ENCODE measurements around the gene FOXA1.
A peak's percentile ranks its signal among the peaks of the same experiment; 100 is the strongest.

The FOXA1 gene

DNA sequence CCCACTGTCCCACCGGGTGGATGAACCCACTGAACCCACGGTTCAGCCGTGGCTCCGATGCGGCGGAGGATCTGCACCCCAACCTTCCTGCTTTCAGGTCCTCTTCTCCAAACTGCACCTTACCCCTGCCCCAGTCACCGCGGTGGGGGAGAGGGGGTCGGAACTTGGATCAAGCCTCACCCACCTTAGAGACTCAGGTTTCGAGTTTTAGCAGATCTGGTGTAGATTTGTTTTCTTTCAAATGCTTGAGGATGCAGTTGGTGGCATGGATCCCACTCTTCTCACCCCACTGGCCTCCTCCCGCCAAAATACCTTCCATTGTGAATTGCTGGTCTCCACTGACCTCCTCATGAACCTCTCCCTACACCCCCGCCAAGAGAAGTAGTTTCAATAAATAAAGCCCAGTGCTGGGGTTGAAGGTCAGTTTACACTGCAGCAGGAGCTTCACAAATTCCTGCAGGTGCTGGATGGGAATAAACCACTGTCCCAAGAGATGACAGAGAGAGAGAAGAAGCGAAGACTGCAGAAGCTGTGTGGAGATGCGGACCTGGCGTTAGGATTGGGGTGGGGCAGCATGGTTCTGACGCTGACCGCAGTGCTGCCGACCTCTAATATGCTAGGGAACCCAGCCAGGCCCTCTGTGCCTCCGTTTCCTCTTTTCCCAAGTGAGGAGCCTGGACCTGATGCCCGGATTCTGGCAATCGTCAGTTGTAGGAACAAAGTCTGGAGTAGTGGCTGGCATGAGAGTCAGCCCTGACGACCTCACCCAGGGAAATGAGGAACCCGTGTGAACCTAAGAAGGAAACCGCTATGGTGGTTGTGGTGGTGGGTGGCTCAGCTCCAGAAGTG is 7.8 kb upstream of the FOXA1 start:
- DNase-seq, result no peak

DNA sequence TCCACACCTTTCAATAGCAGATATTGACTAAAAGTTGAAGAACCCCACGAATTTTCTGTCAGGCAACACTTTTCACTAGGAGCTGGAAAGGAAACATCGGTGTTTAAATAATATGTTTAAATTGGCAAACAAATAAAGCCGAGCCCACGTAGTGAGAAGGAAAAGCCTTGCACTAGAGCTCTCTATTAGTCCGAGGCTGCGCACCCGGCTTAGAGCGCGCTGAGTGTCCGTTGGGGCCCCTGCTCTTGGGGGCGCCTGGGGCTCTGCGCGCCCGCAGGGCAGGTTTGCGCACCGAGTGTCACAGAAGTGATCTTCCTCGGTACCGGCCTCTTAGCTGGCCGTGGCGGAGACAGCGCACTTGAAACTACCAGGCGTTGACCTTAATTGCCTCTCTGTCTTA is 6.8 kb upstream of the FOXA1 start:
- no peak for DNase-seq

DNA sequence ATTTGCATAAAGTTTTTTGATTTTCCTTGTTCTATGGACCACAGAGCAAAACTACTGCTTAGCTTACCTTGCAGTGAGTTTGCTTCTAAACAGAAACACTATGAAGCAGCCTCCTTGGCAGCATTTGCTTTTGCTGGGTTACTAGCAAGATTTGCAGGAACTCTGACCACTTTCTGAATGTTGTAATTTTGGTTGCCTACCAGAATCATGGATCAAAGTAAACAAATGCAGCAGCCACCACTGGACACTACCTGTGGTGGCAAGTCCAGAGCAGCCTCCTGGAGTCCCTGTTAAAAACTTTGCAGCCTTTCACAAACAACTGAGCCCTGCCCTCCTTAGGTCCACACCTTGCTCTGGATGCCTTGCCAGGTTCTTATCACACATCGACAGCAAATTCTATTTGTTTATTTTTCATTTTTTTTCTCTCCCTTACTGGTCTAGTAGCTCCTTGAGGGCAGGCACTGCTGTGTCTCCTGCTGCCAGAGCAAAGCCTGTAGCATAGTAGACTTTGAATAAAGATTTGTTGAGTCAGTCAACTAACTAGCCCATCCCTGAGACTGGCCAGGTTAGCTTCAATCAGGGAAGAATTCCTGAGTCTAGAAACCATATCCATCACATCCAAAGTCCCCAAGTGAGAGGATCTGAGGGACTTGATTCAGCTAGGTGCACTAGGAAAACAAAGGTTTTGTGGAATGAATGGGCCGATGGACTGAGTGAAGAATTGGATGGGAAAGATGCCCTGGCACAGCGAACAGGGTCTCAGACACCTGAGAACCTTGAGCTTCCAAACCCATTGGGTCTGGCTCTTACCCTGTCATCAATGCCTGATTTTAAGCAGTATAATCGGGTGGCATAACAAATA is 6.1 kb upstream of the FOXA1 start:
- DNase-seq, result no peak

DNA sequence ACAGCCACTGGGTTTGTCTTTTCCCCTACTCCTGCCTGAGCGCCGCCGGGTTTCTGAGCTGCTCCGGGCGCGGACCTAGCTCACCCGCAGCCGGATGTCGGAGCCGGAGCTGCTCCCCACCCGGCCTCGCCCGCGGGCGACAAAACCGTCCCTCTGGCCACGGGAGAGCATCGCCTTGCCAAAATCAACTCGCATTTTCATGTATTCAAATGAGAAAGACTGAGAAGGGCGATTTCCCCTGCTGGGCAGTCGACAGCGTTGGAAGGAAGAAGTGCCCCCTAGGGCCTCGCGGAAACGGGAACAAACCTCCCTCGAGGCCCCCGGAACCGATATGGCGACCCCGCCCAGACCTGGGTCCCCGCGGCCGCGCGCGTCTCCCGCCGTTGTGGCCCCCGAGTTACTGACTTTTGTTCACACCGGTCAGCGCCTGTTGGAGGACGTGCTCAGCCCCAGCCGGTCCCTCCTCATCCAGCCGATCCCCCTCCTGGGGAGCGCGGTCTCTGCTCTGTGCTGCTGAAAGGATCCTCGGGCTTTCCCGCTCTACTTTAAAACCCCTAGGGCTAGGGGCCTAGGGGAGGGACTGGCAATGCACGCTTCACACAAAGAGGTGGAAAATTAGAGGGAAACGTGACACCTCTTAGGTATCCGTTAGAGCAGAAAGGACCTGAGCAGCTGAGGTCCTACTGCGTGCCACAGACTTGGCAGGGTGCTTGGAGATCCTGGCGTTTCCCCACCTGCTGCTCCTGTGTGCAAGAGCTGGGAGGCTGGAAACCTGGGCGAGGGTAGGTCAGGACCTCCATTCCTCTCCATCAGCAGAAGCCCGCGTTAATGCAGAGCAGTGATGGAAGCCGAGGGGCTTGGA is 4.7 kb upstream of the FOXA1 start:
- DNase-seq, result peak; percentile 65

DNA sequence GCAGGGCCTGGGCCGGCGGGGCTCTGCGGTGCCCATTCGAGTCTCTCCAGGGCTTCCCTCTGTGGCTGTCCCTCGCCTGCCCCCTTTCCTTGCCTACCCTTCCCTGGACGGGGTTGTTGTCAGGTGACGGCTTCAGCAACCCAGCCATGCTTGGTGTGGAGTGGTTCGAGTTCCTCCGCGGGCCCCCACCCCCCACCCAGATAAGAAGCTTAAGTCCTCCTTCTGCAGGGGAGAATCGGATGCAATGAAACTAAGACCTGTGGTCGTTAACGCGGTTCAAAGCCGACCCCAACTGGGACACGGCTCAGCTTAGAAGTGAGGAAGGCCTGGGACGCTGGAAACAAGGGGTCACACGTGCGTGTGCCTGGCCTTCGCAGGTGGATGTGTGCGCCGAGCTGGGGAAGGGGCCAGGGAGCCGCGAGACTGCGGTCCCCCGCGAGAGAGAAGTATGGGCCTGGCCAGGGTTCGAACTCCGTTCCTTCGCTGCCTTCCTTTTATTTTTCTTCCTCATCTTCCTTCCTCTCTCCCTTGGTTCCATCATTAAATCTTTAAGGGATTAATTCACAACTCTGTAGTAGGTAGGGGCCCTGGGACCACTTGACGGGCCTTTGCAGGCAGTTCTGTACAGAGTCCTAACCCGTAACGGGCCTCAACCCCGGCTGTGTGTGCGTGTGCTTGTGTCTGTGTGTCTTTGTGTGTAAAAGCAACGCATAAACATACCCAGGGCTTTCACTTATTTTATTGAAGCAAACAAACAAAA is 3.9 kb upstream of the FOXA1 start:
- DNase-seq, result peak; percentile 41

DNA sequence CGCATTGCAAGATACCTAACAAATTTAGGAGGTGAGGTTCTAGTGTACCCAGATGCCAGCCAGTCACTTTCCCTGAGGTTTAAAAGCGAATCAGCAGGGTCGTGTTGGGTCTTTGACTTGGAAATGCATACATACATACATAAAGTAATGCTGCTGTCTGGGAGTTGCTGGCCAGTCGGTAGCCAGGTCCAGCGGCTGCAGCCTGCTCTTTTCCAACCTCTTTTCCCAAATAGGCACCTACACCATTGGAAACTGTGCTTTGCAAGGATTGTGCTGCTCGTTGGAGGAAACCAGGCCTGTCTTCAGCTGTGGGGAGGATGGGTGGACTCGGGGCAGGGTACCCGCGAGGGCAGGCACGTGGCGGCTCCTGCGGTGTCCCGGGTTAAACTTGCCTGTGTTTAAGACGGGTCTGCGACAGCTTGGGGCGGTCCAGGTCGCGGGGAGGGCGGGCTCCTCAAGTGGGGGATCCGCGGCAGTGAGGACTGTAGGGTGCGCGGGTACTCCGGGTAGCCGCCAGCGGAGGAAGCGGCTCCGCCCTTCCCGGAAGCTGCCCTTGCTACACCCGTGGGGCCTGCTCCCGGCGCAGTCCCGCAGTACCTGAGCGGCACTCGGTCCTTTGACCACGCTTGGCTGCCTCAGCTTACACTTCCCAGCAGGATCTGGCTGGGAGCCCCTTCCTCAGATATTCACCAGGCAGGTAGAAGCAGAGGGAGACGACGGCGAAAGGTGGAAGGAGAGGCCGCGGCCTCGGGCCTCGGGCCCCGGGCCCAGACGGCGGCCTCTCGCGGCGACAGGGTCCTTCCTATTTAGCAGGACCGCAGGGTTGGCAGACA is 3.1 kb upstream of the FOXA1 start:
- peak; percentile 59 for DNase-seq

DNA sequence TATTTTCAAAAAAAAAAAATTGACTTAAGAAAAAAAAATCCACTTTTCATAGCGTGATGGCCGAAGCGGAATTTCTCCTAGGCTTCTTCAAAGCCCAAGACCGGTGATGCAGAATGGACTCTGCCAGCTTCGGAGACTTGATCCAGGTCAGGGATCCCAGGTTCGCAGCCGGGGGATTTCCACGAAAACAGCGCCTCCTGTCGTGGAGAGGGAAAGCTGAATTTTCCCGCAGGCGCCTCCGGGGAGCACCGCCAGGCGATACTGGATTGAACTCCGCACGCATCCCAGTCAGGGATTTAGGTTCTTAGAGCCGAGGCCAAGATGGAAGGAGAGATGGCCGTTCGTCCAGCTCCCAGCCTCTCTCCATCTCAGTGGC is 2.5 kb upstream of the FOXA1 start:
- peak; percentile 53 for DNase-seq

DNA sequence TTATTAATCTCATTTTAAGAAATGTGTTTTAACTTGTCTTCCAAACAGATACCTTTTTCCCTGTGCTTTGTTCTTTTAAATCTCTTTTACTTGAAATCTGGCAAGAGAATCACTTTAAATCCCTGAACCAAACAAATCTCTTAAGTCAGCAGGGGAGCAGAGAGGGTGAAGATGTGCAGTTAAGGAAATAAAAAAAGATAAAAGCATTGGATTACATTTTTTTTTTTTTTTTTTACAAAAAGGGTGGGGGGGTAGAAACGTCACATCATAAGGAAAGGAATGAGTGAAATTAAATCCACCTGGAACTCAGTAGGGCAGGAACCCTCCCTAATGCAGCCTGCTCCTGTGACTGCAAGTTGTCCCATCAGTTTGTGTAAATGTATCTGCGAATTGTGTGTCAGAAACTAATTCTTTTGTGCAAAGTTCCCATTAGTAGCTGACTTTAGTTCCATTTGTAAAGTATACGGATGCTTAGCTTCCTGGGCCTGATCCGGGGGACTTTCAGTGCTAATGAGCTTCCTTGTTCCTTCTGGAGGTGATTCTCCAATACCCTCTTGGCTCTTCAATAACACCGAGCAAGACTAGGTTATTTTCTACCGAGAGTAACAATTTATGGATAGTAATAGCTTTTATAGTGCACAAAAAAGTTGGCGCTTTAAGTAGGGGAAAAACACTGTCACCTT is 1.9 kb upstream of the FOXA1 start:
- DNase-seq, result no peak

DNA sequence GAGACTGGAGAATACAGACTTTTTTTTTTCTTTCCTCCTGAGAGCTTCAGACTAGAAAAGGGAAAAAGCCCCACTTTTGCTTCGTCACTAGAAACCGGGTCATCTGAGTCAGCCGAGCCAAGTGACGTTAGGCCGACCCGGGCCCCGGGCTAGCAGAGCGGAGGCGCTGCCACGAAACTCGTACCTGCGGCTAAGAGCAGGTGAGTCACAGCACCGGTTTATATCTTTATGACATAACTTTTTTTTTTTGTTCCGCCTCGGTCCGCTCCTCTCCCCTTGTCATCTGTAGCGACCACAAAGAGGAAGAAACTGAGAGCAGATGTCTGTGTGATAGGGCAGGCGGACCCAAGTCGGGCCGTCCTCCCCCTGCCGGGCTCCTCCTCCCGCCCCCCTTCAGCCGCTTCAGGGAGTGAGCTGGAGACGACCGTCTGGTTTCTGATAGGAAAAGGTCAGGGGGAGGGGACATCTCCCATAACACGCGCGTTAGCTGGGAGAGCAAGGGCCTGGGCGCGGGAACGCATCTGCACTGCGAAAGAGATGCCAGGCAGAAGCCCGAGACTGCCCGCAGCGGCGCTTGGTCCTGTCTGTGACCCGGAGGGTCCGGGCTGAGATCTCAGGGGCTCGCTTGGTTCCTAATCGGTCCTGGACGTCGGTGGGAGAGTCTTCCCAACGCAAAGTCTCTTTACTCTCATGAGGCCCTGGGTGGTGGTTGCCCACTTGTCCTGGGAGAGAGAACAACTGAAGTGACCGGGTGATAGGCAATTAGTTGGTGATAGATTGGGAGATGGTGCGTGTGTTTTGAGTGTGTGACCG is 966 bp upstream of the FOXA1 start:
- DNase-seq, result peak; percentile 69

DNA sequence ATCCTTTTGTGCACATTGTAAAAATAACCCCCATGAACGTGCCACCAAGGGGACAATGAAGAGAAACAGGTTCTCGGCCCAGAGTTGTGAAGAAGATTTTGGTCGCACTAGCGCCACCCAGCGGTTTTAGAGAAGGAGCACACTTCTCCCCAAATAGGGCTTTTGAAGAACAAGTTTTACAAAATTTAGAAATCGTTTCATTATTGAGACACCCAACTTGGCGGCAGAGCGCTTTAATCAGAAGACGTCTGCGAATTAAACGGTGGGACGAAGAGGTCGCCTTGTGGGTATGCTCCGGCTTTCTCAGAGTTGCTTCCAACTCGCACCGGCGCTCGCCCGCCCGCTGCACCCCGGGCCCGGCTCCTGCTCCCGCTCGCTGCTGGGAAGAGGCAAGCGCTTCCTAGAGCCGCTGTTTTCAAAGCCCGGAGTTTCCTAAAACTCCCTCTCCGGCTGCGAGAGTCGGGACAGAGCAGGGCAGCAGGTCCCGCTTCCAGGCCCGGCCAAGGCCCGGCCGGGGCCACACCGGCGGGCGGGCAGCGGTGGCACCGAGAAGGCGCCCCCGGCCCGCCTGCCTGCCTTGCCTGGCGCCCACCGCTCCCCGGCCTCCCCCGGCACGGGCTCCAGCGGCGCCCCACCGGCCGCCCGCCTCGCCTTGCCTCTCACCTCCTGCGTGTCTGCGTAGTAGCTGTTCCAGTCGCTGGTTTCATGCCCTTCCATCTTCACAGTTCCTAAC is 645 bp downstream of the FOXA1 start:
- peak; percentile 84 for DNase-seq

DNA sequence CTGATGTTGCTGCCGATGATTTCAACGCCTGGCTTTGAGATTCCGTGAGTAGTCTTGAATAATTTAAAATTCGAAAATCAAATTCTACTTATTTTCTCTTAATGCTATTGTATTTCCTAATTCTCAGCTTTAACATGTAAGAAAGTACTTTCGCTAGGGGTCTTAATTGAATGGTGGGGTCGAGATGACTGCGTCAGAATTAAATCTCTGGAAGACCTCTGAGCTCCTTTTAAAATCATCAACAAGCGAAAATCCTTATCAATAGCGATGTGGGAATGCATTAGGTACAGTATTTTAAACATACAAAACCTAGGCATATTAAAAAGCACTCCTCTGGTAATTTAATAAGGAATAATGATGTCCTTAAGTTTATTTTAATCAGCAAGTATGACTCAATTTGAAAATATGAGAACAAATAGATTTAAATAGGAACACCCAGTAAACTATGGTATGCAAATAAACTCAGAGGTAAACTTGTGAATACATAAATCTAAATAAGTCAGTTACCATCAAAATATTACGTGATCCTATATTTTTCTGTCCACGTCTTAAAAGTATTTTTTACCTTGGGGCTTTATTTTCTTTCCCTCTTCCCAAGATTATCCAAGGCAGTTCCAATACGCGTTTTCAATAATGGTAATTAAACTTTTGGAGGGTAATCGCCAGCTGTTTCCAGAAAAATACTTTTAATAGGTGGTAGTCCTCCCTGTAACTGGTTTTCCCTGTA is 1.4 kb downstream of the FOXA1 start:
- no peak for DNase-seq

DNA sequence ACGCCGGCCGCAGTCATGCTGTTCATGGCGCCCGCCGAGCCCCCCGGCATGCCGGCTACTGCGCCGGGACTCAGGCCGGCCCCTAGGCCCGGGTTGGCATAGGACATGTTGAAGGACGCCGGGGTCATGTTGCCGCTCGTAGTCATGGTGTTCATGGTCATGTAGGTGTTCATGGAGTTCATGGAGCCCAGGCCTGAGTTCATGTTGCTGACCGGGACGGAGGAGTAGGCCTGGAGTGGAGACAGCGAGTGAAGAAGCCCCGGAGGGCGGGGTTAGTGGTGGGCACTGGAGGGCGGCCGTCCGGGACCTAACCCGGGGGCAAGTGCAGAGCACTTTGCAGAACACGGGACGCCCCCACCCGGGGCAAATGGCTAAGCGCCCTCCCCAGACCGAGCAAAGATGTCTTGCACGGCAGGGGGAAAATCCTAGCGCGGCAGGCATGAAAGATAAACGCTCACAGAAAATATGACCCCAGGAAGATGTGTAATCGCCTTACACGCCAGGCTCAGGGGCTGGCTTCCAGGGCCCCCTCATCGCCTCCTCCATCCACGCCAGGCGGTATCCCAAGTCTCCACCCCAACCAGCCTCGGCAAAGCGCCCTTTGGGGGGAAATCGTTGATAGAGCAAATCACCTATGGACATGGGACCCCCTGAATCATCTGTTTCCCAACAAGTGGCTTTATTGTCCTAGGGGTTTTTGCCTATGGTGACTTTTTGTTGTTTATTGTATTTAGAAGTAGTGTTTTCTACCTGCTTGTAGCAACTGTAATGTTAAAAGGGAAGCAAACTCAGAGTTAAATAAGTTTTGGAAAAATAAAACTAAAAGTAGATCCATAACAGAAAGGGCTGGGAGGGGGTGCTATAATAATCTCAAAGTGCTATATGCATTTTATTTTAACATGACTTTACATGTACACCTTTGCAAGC is 2.3 kb downstream of the FOXA1 start:
- peak; percentile 63 for DNase-seq

DNA sequence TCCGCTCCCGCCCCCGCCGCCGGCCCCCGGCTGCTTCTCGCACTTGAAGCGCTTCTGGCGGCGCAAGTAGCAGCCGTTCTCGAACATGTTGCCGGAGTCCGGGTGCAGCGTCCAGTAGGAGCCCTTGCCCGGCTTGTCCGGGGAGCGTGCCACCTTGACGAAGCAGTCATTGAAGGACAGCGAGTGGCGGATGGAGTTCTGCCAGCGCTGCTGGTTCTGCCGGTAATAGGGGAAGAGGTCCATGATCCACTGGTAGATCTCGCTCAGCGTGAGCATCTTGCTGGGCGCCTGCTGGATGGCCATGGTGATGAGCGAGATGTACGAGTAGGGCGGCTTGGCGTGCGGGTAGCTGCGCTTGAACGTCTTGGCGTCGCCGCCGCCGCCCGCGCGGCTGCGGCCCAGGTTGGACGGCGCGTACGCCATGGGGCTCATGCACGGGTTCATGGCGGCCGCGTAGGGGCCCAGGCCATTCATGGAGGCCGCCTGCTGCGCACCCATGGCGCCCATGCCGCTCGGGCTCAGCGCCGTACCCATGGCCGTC is 3.0 kb downstream of the FOXA1 start:
- DNase-seq, result peak; percentile 66

DNA sequence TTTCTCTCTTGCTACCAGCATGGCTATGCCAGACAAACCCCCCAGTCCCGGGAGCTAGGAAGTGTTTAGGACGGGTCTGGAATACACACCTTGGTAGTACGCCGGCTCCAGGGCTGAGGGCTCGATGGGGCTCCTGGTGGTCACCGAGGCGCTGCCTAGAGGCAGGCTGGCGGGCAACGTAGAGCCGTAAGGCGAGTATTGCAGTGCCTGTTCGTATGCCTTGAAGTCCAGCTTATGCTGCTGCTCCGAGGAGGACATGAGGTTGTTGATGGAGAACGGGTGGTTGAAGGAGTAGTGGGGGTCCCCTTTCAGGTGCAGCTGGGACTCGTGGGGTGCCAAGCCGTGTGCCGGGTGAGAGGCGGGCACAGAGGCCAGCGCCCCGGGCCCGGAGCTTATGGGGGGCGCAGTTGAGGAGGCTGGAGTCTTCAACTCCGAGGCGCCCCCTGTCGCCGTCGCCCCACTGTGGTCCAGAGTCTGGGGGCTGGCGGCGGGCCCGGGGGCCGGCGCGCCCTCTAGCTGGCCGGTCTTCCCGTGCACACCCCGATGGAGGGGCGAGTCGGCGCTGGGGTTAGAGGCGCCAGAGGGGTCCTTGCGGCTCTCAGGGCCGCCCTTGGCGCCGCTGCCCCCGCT is 3.6 kb downstream of the FOXA1 start:
- peak; percentile 65 for DNase-seq

DNA sequence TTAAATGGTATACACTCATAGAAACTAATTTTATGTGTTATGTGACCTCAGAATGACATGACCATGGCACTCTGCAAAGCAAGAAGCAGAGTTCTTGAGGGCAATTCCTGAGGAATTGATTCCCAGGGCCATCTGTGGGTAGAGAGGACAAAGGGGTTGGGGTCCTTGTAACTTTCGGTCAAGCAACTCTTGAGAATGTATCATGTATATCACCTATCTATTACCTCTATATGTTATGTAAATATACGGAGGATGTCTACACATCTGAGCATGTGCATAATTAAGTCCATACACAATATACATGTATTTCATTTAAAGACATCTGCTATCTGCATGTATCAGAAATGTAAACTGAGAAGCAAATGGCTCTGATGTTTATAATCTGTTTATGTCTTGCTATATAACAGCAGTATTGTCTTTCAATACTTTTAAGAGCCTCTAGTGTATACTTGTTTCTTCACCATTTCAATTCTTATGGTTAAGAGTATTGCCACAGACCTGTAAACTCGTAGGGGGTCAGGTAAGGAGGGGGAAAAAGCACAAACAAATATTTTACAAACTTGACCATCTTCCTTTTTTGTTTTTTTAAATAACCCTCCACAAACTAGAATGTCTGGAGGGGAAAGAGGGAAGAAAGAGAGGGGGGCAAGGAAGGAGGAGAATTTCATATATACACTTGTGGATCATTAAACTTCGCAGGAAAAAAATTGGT is 4.5 kb downstream of the FOXA1 start:
- DNase-seq, result no peak
